HG02798 (cell line): ENCODE data around the gene ZBP1.

ENCODE experiments used
- ATAC-seq: cut with Tn5 transposase; IDR thresholded peaks from one replicate; pipeline ENCODE4 v1.9.1; 2021; ENCODE audit warnings: mild to moderate bottlenecking; ENCODE audit not compliant: unreplicated experiment, poor library complexity

ZBP1 gene

DNA sequence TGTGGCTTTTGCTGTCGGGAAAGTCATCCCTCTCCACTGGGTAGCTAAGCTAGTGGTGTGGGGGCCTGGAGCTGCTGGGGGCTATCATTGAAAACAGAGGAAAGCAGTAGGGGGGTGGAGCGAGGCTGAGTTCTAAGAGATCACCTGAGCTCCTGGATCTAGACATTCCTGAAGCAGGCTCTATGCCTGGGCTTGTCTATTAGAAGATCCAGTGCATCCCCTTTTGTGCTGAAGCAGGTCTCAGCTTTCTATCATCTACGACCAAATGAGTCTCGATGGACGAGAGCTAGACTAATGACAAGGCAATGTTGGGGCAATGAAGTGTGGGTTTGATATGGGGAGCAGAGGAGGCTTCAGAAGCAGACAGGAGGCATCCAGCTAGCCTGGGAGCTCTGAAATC is 18.5 kb downstream of the ZBP1 start:
- no peak for ATAC-seq

- ATAC-seq = no peak
Observed at GRCh38 chr20:57601211-57601570, 19.0 kb downstream of the ZBP1 start.

DNA sequence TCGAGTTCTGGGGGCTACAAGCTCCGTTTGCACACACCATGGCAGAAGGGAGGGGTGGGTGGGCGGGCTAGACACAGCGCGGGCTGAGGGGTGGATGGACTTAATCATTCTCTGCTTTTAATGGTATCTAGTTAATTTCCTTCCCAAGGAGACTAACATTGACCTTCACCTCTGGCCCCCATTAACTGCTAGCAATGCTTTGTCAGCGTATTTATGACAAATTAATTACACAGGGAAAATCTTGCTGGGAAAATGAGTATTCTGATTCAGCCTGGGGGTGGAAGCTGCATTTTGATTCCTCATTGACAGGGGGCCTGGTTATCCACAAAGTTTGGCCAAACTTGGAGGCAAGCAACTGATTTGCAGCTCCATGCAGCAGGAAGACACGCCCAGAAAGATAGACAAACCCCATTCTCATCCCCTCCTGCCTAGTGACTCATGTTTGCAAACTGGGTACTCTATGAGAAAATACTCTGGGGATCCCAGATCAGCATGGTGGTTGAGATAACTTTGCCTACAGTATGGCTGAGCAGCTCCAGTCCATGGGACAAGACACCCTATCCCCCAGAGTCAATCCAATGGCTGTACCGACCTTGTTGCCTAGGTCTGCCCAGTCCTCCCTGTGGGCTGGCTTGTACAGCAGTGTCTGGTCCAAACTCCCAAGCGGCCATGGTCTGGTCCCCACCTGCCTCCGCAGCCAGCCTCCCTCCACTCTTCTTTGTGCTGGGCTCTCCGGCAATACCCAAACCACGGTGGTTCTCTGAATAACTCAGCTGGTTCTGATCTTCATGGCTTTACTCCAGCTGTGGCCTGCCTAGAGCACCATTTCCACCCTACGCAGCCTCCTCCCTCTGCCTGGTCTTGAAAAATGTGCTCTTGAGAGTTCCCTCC is 19.7 kb downstream of the ZBP1 start:
- ATAC-seq = peak; percentile 42

DNA sequence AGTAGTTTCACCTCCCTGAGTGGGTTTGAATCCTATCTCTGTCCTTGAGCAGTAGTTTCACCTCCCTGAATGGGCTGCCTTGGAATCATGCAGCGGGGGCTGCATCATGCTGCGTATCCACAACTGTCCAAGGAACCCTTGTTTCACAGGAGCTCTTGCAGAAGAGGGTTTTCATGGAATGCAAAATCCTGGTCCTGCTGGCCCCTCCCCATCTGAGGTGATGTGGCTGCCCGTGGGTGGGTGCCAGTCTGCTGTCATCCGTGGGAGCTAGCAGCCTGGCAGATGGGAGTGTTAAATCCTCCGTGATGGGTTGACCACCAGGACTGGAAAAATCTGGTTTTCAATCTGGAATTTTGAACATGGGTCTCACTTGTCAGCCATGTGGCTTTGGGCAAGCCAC is 21.7 kb downstream of the ZBP1 start:
- no peak for ATAC-seq

DNA sequence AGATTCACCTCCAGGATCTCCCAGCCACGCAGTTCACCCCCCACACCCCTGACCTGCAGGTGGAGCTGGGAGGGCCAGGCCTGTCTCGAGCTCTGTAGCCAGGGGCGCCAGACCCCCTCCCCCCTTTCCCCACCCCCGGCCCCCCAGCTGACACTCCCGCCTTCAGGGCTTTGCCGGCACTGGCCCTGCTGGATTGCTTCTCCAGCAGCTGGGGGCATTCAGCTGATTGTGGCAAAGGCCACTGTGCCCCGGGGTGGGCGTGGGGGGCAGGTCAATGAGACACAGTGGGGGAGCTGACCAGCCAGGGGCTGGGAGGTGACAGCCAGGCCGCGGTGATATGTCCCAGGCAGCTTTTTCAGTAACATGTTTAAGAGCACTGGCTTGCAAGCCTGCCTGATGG is 22.2 kb downstream of the ZBP1 start:
- ATAC-seq = no peak

GRCh38 chr20:57596998-57597939 is 23.0 kb downstream of the ZBP1 start:
- ATAC-seq = peak; percentile 68

DNA sequence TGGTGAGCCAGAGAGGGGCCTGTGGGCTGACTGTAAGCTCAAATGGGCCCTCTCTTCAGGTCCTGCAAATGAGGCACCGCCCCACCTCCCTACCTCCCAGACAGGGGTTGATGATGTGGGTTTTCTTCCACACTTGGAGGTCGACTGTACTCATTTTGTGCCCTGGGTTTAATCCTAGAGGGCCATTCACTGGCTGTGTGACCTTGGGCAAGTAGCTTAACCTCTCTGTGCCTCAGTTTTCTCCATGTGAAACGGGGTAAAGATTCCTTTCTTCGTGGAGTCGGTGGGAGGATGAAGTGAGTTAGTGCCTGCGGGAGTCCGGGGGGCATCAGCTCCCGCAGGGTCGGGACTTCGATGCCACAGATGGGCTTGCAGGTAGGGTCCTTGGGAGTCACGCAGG is 23.9 kb downstream of the ZBP1 start:
- no peak for ATAC-seq

- no peak for ATAC-seq
Observed at GRCh38 chr20:57595041-57596030, 24.9 kb downstream of the ZBP1 start.

DNA sequence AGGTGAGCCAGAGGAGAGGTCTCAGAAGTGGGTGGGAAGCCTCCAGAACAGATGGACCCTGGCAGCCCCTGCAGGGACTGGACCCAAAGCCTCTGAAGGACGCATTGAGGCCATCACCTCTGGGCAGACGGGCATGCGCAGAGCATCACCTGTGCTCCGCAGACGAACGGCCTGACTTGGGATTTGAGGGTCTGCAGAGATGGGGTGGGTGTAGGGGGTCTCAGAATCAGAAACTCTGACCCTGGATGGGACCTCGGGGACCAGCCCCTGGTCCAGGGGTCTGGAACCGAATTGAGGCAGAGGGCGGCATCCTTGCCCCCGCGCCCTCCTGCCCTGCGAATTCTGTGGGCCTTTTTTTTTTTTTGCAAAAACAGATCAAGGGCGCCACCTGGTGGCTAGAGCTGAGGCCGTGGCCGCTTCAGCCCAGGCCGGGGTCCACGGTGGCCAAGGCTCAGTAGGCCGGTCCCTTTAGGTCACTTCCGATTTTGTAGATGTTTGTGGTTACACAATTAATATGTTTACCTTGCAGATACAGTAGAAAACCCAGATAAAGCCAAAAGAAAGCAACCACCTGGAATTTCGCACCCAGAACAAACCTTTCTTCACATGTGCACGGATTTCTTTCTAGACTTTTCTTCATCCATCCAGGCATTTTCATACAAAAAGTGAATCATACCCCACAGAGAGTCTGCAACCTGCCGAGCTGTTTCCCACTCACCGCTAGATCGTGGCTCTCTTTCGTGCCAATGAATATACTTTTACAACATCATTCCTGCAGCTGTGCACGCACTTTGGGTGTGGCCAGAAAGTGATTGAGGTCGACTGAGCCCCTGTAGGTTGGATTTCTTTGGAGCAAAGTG is 25.9 kb downstream of the ZBP1 start:
- ATAC-seq = no peak

DNA sequence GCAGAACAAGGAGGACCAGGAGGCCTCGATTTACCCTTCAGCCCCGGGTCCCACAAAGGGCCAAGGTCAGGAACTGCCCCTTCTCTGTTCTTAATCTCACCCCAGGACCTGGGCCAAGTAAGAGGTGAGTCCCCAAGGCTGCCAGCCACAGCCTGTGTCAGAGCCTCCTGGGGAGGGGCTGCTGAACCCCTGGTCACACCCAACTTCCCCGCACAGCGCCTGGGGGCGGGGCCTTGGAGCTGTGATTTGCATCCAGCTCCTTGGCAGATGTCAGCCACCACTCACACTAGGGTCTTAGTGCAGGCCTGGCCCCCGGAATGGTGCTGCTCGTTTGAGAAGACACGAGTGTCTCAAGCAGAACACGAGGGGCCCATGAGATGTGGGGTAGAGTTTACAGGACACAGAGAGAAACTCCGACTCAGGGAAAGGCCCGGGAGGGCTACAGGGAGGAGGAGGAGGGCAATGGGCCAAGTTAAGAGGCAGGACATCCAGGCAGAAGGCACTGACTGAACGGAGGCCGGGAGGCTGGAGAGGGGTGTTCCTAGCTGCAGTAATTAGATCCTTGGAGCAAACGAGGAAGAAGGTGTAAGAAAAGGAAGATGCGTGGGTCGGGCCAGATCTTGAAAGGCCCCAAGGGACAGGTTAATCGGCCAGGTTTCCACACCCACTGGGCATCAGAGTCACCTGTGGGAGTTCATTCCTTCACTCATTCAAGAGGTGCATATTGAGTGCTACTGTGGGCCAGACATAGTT is 26.9 kb downstream of the ZBP1 start:
- ATAC-seq = no peak

DNA sequence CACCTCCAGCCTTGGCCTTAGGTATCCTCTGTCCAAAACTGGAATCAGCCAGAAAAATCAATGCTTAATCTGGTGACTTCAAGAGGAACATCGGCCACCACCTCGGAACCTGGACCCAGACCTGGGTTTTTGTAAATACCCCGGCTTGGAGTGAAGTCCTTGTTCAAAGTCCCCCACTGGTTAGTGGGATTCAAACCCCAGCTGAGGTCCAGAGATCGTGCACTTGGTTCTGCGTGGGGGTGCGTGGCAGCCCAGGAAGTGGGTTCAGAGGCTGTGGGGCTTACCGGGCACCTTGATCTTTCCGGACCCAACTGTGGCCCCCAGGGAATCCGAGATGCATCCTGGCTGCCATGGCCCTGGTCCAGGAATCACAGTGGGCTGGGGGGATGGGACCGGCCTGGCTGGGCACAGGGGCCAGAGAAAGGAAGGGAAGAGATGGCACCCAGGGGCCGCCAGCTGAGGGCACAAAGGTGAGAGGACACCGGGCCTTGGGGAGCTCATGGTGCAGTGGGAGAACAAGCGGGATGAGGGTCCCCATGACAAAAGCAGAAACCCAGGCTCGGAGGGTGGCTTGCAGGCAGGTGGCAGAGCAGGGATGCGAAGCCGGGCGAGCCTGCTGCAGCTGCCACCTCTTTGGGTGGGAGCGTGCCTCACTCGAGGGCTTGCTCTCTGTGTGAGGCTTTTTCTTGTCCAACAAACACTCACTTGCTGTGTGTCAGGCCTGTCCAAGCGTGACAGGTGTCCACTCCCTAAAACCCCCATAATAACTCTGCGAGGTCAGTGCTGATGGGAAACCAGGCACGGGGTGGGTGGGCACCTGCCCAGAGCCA is 27.7 kb downstream of the ZBP1 start:
- no peak for ATAC-seq

DNA sequence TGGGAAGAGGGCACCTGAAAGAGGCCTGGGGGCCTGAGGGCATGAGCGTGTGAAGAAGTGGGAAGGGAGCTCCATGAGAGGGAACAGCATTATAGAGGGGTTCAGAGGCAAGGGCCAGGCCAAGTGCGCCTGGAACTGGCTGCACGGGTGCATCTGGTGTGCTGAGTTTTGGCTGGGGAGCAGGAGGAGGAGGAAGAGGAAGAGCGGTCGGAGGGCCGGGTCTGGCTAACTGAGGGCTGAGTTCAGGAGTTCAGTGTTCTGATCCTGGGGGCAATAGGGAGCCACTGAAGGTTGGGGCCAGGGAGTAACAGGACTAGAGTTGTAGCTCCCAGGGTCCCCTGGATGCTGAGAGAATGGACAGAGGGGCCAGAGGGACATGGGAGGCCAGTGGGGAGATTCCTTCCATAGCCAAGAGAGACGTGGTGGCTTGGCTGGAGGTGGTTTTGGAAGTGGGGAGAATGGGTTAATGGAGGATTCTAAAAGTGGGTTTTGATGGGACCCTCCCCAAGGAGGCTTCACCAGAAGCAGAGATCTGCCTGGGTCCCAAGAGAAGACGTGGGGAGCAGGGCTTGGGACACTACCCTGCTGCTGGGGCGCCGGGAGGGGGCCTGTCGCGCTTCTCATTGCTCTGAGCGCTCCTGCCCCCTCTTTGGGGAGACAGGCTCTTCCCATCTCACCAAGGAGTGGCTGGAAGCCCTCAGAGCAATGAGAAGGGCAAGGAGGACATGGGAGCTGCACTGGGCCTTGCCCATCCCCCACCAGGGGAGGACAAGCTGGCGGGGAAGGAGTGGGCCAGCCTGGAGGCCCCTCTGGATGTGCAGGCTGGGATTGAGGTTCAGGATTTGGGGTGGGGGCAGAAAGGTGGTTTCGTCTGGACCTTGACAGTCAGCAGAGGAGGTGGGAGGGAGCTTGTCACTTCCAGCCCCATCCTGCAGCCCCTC is 28.7 kb downstream of the ZBP1 start:
- no peak for ATAC-seq

- no peak for ATAC-seq
Observed at GRCh38 chr20:57590485-57591288, 29.5 kb downstream of the ZBP1 start.

- ATAC-seq = no peak
Observed at GRCh38 chr20:57589728-57590484, 30.3 kb downstream of the ZBP1 start.

GRCh38 chr20:57589123-57589727 is 31.0 kb downstream of the ZBP1 start:
- ATAC-seq = no peak
